Kidney (tissue), 14 donors: Measurements from ENCODE around the gene SLC24A2. TPM values are rescaled to one million over a fixed set of nuclear protein-coding genes. Genes with fewer than 3 reads are reported as not detected.
A peak's percentile ranks its signal among the peaks of the same experiment; 100 is the strongest.

ENCODE experiments used
- DNase-seq, 5 donors: peaks; one replicate each; pipeline ENCODE4 v3.0.0-alpha.2; 2013 to 2020
- FAIRE-seq: peaks from 2 replicates; lab custom pipeline; 2012; peaks lifted over from hg19 to GRCh38; lab: Jason Lieb, UNC
- H3K27ac ChIP-seq, 2 donors: one replicate each; pipeline ENCODE4 v1.7.0; 2013; ENCODE audit warnings: low read depth in 2 of 2, low read length in 2 of 2, inconsistent platforms in 1 of 2
- H3K27me3 ChIP-seq: one replicate; pipeline ENCODE4 v1.7.1; 2013; ENCODE audit warnings: low read length, inconsistent platforms; ENCODE audit not compliant: control insufficient read depth, insufficient read depth
- H3K36me3 ChIP-seq, 3 donors: one replicate each; pipeline versions ENCODE4 v1.7.0 to v1.7.1; 2013; ENCODE audit warnings: low read length in 3 of 3, control low read depth in 1 of 3, inconsistent platforms in 1 of 3; ENCODE audit not compliant: insufficient read depth in 3 of 3, control insufficient read depth in 2 of 3
- H3K4me1 ChIP-seq, 3 donors: one replicate each; pipeline versions ENCODE4 v1.7.0 to v1.7.1; 2013; ENCODE audit warnings: low read length in 3 of 3, inconsistent platforms in 1 of 3, low read depth in 1 of 3; ENCODE audit not compliant: control insufficient read depth in 2 of 3, insufficient read depth in 2 of 3
- H3K4me3 ChIP-seq, 3 donors: one replicate each; pipeline versions ENCODE4 v1.7.0 to v1.8.1; 2013; ENCODE audit warnings: low read length in 3 of 3, control low read depth in 1 of 3, inconsistent platforms in 1 of 3
- H3K9ac ChIP-seq, 3 donors: one replicate each; pipeline versions ENCODE4 v1.7.0 to v1.7.1; 2013; ENCODE audit warnings: low read length in 3 of 3, control low read depth in 1 of 3, inconsistent platforms in 1 of 3
- H3K9me3 ChIP-seq, 3 donors: one replicate each; pipeline versions ENCODE4 v1.7.0 to v1.7.1; 2013; ENCODE audit warnings: low read length in 3 of 3, control low read depth in 1 of 3, inconsistent platforms in 1 of 3; ENCODE audit not compliant: control insufficient read depth in 2 of 3, insufficient read depth in 1 of 3
- CTCF ChIP-seq: IDR thresholded peaks from 3 replicates; pipeline ENCODE4 v1.5.1; 2012; ENCODE audit warnings: mild to moderate bottlenecking, moderate library complexity, borderline replicate concordance; ENCODE audit not compliant: insufficient read depth; ENCODE audit errors: extremely low read depth
- intact Hi-C: fragments of 100-400 bp; cut with DNase I; formaldehyde crosslinking; loops from one replicate; pipeline ENCODE4 v1.11.1; 2022
- polyA plus RNA-seq: library from polyadenylated mRNA; stranded (reverse); fragments of 350-450 nt; fragmentation: Illumina TruSeq; extraction: RNeasy Lipid Tissue Mini Kit (QIAGEN cat#74804); gene quantifications from one replicate; pipeline ENCODE4 v1.2.3, GENCODE V29; 2014; ENCODE audit warnings: low read depth, low replicate concordance; ENCODE audit not compliant: insufficient read depth
- total RNA-seq: library from RNA; stranded (reverse); fragmentation: NEBNext Ultra II Directional; extraction: Animal tissue kit (Norgen Biotek cat#: 25700); gene quantifications from one replicate; pipeline ENCODE4 v1.2.1, GENCODE V29; 2021
- donor health status: control.
- donor health status: control.
- donor health status: control.
- donor health status: control.
- donor health status: control.
- donor health status: DM: yes; HTN: yes; CAD: no.
- donor health status: Normal renal cell carcinoma (clear cell type).

The SLC24A2 gene
- total and polyA plus RNA-seq, 2 donors from 2014 or later: 0.15 TPM; not detected in 1

DNA sequence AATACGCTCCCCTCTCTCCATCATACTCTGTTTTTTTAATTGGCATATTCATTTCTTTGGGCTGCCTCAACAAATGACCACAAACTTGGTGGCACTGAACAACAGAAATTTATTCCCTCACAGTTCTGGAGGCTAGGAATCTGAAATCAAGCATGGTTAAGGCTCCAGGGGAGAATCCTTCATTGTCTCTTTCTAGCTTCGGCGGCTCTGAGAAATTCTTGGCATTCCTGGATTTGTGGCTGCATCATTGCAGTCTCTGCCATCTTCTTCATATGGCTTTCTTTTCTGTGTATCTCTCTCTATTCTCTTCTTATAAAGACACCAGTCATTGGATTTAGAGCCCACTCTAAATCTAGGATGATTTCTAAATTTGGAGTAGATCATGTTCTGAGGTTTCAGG is 10.9 kb upstream of the SLC24A2 start:
- Histone ChIP-seq H3K9ac (no peak overlapping the region), H3K4me1 (no peaks in the 10 kb centered on the region), H3K27ac (no peak overlapping the region), H3K27me3 (no peaks in the 10 kb centered on the region), H3K36me3 (no peaks in the 10 kb centered on the region), H3K9me3 (no peaks in the 10 kb centered on the region), H3K4me3 (no peak overlapping the region)
- intact Hi-C loops: no loop called here
- FAIRE-seq (no peak), DNase-seq (no peak)
- TF ChIP-seq CTCF: no peak

DNA sequence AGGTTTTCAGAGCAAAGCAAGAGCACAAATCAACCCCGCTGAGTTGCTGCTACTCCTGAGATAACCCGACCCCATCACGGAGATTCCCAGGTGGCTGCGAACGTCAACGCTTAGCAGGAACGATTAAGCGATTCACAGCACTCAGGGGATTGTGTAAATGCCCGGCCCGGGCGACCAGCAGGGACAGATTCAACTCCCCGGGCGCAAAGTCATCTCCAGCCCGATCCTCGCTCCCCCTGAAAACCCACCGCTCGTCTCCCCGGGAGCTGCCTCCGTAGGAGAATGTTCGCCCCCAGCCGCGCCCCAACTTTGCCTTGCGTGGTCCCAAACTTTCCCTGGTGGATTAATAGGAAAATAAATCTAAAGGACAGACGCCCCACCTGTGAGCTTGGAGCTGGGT is 685 bp downstream of the SLC24A2 start:
- TF ChIP-seq CTCF: no peak
- Histone ChIP-seq H3K27ac (no peak overlapping the region), H3K36me3 (no peaks in the 10 kb centered on the region), H3K9me3 (no peaks in the 10 kb centered on the region), H3K27me3 (peaks cover 9% of the 10 kb centered on the region), H3K9ac (no peak overlapping the region), H3K4me1 (no peaks in the 10 kb centered on the region), H3K4me3 (no peak overlapping the region)
- FAIRE-seq: no peak
- DNase-seq: peak in 1 of 5 donors; percentile 8
- intact Hi-C loops: no loop called here

DNA sequence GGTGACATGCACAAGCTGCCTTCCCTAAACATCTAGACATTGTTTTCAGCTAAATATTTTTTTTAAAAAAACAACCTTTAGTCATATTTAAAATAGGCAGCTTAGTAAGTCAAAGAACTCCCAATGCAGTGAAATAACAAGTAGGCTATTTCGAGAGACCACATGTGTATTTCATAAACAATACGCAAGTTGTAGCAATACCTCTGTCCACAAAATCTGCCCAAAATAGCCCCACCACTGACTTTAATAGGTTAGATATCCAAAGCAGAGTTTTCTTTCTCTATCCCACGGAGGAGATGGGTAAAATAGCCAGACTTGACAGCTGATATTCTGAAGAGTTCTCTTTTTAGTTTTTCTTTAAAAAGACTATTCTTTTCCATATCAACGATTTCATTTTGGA is 1.2 kb downstream of the SLC24A2 start:
- Histone ChIP-seq H3K27me3 (peaks cover 9% of the 10 kb centered on the region), H3K4me1 (no peaks in the 10 kb centered on the region), H3K9ac (no peak overlapping the region), H3K4me3 (no peak overlapping the region), H3K9me3 (no peaks in the 10 kb centered on the region), H3K36me3 (no peaks in the 10 kb centered on the region), H3K27ac (no peak overlapping the region)
- no peak for FAIRE-seq
- no peak for DNase-seq
- TF ChIP-seq CTCF: no peak
- intact Hi-C loops: no loop called here

DNA sequence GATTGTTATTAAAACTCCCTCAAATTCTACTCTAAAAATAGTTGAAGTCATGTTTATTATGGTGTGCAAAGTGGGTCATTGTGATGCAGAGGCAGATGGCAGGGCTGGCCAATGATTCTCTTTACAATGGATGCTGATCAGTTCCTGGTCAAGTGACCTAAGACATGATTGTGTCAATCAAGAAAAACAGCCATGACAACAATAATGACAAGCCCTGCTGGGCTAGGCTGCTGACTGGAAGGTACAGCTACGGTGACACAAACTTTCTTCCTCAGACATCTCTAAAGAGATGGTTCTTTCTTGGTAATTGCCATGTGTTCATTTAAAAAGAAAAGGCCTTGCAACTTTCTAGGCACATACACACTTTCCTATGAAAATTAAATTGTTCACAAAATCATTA is 3.6 kb downstream of the SLC24A2 start:
- TF ChIP-seq CTCF: no peak
- H3K4me1 ChIP-seq: no peaks in the 10 kb centered on the region
- FAIRE-seq (no peak), DNase-seq (no peak)
- H3K27me3 ChIP-seq: peaks cover 9% of the 10 kb centered on the region
- no peaks in the 10 kb centered on the region for H3K36me3 ChIP-seq
- H3K27ac ChIP-seq: no peak overlapping the region
- intact Hi-C loops: no loop called here
- H3K4me3 ChIP-seq: no peak overlapping the region
- H3K9ac ChIP-seq: no peak overlapping the region
- no peaks in the 10 kb centered on the region for H3K9me3 ChIP-seq
